Keratinocyte (primary cell): ENCODE measurements around the gene CACNB4. TPM values are rescaled to one million over a fixed set of nuclear protein-coding genes. Genes with fewer than 3 reads are reported as not detected.

Source experiments
- DNase-seq: peaks from one replicate; pipeline ENCODE4 v3.0.0-alpha.2; 2011; ENCODE audit warnings: low read depth, missing footprints, low spot score
- FAIRE-seq: peaks from 2 replicates; lab custom pipeline; 2011; peaks lifted over from hg19 to GRCh38; lab: Jason Lieb, UNC
- H2AFZ ChIP-seq: 2 replicates; pipeline ENCODE4 v1.6.0; 2012; ENCODE audit warnings: low read length, control low read depth, inconsistent platforms; ENCODE audit not compliant: control insufficient read depth
- H3K27ac ChIP-seq: 2 replicates; pipeline ENCODE4 v1.5.1; 2011; ENCODE audit warnings: low read length; ENCODE audit not compliant: control insufficient read depth, insufficient read depth
- H3K27me3 ChIP-seq: 3 replicates; pipeline ENCODE4 v1.6.0; 2011; ENCODE audit warnings: low read length; ENCODE audit not compliant: control insufficient read depth, insufficient read depth; ENCODE audit errors: extremely low read depth
- H3K36me3 ChIP-seq, 2 experiments: 2 replicates in 1 of 2; 3 replicates in 1 of 2; pipeline ENCODE4 v1.5.1; 2011; ENCODE audit warnings: low read length in 2 of 2, mild to moderate bottlenecking in 1 of 2; ENCODE audit not compliant: control insufficient read depth in 2 of 2, insufficient read depth in 2 of 2; ENCODE audit errors: extremely low read depth in 1 of 2
- H3K4me1 ChIP-seq: 3 replicates; pipeline ENCODE4 v1.5.1; 2011; ENCODE audit warnings: low read length; ENCODE audit not compliant: control insufficient read depth, insufficient read depth; ENCODE audit errors: extremely low read depth
- H3K4me2 ChIP-seq: 3 replicates; pipeline ENCODE4 v1.6.0; 2011; ENCODE audit warnings: low read depth, low read length; ENCODE audit not compliant: control insufficient read depth, insufficient read depth; ENCODE audit errors: extremely low read depth
- H3K4me3 ChIP-seq, 3 experiments: fragments of 200-600 bp in 1 of 3; sonication (generic) in 1 of 3; 2 replicates in 2 of 3; 3 replicates in 1 of 3; pipeline ENCODE4 v1.5.1; 2011 to 2016; ENCODE audit warnings: low read length in 3 of 3, mild to moderate bottlenecking in 3 of 3, control low read depth in 2 of 3, inconsistent platforms in 1 of 3, low read depth in 1 of 3, mixed read lengths in 1 of 3, mixed run types in 1 of 3, moderate library complexity in 1 of 3; ENCODE audit not compliant: control insufficient read depth in 2 of 3, insufficient read depth in 2 of 3; ENCODE audit errors: extremely low read depth in 1 of 3
- H3K79me2 ChIP-seq: 2 replicates; pipeline ENCODE4 v1.6.0; 2012; ENCODE audit warnings: low read length; ENCODE audit not compliant: control insufficient read depth, insufficient read depth
- H3K9ac ChIP-seq: 3 replicates; pipeline ENCODE4 v1.6.0; 2011; ENCODE audit warnings: low read length; ENCODE audit not compliant: control insufficient read depth, insufficient read depth; ENCODE audit errors: extremely low read depth
- H3K9me1 ChIP-seq: 3 replicates; pipeline ENCODE4 v1.6.0; 2011; ENCODE audit warnings: low read length; ENCODE audit not compliant: control insufficient read depth, insufficient read depth; ENCODE audit errors: extremely low read depth
- H3K9me3 ChIP-seq: 2 replicates; pipeline ENCODE4 v1.5.1; 2012; ENCODE audit warnings: low read depth, low read length; ENCODE audit not compliant: control insufficient read depth
- H4K20me1 ChIP-seq: 3 replicates; pipeline ENCODE4 v1.6.0; 2011; ENCODE audit warnings: low read length; ENCODE audit not compliant: control insufficient read depth, insufficient read depth; ENCODE audit errors: extremely low read depth
- EZH2 ChIP-seq: IDR thresholded peaks from one replicate; pipeline ENCODE4 v1.6.1; 2012; ENCODE audit warnings: inconsistent platforms, mild to moderate bottlenecking, low read length, moderate library complexity
- dilution Hi-C: fragments of 300-500 bp; cut with MboI; formaldehyde crosslinking; loops from one replicate; pipeline ENCODE4 v1.7.0; 2020; ENCODE audit warnings: low sequenced_read_pairs; ENCODE audit not compliant: extremely low pct_ligation_motif_present
- polyA plus RNA-seq, 5 experiments: library from polyadenylated mRNA; depleted of rRNA in 3 of 5; stranded (reverse) in 3 of 5; stranded (forward) in 1 of 5; unstranded in 1 of 5; fragments of >200 nt; gene quantifications; 1 replicate in 1 of 5; 2 replicates in 3 of 5; 3 replicates in 1 of 5; pipeline versions ENCODE4 v1.2.1 to v1.2.3, GENCODE V29; 2011 to 2012; ENCODE audit warnings: missing spikeins in 2 of 5, low read depth in 1 of 5, low replicate concordance in 1 of 5
- TF ChIP-seq, protein P1 (sequence below), 3 experiments: IDR thresholded peaks in 1 of 3; conservative IDR thresholded peaks in 1 of 3; optimal IDR thresholded peaks in 1 of 3; 2 replicates in 2 of 3; 3 replicates in 1 of 3; pipeline versions ENCODE3 to v1.5.1; 2011; ENCODE audit warnings: low read length in 3 of 3, mild to moderate bottlenecking in 3 of 3, moderate library complexity in 2 of 3, control low read depth in 1 of 3, inconsistent platforms in 1 of 3; ENCODE audit not compliant: insufficient read depth in 2 of 3; ENCODE audit errors: extremely low read depth in 1 of 3

The CACNB4 gene
- polyA plus RNA-seq, 1 donor (not counting 4 experiments of a cell fraction or from before 2014, with no cell fraction given) = 0.30 TPM

DNA sequence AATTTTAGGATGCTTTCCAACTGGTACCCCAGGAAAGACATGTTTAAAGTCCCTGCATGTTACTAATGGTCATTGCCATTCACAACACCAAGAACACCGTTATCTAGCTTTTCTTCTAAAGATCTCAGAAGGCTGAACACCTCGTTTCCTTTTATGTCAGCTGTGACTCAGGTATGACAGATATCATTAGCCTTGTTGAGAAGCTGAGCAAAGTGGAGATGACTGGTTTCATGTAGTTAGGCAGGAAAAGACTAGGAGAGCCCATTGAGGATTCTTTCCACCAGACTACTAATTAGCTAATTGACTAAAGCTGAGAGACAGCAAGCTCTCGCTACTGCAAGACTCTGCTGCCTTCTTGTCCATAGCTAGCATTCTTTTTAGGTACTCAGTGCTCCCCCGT lies 238.6 kb downstream of the CACNB4 start:
- FAIRE-seq (no peak), DNase-seq (no peak)
- no peak overlapping the region for H3K27ac ChIP-seq
- H3K4me1 ChIP-seq = no peaks in the 10 kb centered on the region
- no peak overlapping the region for H3K4me2 ChIP-seq
- H3K9me1 ChIP-seq = no peaks in the 10 kb centered on the region
- no peaks in the 10 kb centered on the region for H3K9me3 ChIP-seq
- no peaks in the 10 kb centered on the region for H3K36me3 ChIP-seq
- H3K79me2 ChIP-seq = no peaks in the 10 kb centered on the region
- no peaks in the 10 kb centered on the region for H4K20me1 ChIP-seq
- H2AFZ ChIP-seq = no peak overlapping the region
- H3K9ac ChIP-seq = no peak overlapping the region
- no peaks in the 10 kb centered on the region for H3K27me3 ChIP-seq
- dilution Hi-C loops = no loop called here
- TF ChIP-seq EZH2 = no peak
- TF ChIP-seq, protein P1, sequence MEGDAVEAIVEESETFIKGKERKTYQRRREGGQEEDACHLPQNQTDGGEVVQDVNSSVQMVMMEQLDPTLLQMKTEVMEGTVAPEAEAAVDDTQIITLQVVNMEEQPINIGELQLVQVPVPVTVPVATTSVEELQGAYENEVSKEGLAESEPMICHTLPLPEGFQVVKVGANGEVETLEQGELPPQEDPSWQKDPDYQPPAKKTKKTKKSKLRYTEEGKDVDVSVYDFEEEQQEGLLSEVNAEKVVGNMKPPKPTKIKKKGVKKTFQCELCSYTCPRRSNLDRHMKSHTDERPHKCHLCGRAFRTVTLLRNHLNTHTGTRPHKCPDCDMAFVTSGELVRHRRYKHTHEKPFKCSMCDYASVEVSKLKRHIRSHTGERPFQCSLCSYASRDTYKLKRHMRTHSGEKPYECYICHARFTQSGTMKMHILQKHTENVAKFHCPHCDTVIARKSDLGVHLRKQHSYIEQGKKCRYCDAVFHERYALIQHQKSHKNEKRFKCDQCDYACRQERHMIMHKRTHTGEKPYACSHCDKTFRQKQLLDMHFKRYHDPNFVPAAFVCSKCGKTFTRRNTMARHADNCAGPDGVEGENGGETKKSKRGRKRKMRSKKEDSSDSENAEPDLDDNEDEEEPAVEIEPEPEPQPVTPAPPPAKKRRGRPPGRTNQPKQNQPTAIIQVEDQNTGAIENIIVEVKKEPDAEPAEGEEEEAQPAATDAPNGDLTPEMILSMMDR (optimal IDR thresholded peaks at IDR 0.05 in 1 of 3, IDR thresholded peaks at IDR 0.05 in 1 of 3, conservative IDR thresholded peaks at IDR 0.05 in 1 of 3; ENCODE audit: extremely low read depth in 1 of 3, insufficient read depth in 2 of 3, low read length in 3 of 3) = no peak
- H3K4me3 ChIP-seq = no peak overlapping the region

DNA sequence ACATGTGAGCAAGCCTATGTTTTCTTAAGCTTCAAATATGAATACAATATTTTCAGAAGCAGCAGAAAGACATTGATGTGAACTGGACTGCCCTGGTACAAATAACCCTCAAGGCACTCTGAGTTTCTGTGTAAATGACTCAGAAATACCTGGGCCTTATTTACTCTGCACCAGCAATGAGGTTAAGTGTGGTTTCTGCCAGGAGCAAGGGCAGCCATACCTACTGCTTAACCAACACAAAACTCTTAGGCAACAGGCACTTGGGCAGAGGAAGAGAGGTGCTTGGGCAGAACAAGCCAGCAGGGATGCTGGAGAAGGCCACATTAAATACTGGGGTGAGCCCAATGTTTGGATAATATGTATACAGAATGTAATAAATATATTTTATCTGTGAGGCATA lies 241.2 kb downstream of the CACNB4 start:
- no peaks in the 10 kb centered on the region for H3K27me3 ChIP-seq
- no peaks in the 10 kb centered on the region for H3K4me1 ChIP-seq
- no peaks in the 10 kb centered on the region for H3K36me3 ChIP-seq
- no peak overlapping the region for H3K4me2 ChIP-seq
- DNase-seq = no peak
- H3K9me3 ChIP-seq = no peaks in the 10 kb centered on the region
- dilution Hi-C loops = no loop called here
- H3K27ac ChIP-seq = no peak overlapping the region
- no peak overlapping the region for H3K4me3 ChIP-seq
- no peak for FAIRE-seq
- H3K9ac ChIP-seq = no peak overlapping the region
- no peaks in the 10 kb centered on the region for H3K9me1 ChIP-seq
- H3K79me2 ChIP-seq = no peaks in the 10 kb centered on the region
- H2AFZ ChIP-seq = no peak overlapping the region
- no peaks in the 10 kb centered on the region for H4K20me1 ChIP-seq
- TF ChIP-seq, protein P1 (optimal IDR thresholded peaks at IDR 0.05 in 1 of 3, IDR thresholded peaks at IDR 0.05 in 1 of 3, conservative IDR thresholded peaks at IDR 0.05 in 1 of 3; ENCODE audit: extremely low read depth in 1 of 3, insufficient read depth in 2 of 3, low read length in 3 of 3) = no peak
- no peak for TF ChIP-seq EZH2
